Panc1 (cell line): ENCODE data around the gene SCUBE2. TPM values are rescaled to one million over a fixed set of nuclear protein-coding genes. Genes with fewer than 3 reads are reported as not detected.

Source experiments
- ATAC-seq: fragments of 200-7000 bp; cut with Tn5 transposase; 2 replicates; pipeline ENCODE4 v1.9.1; 2020; ENCODE audit warnings: mild to moderate bottlenecking, moderate library complexity
- BruUV-seq: library from RNA; stranded (reverse); fragments of 400-500 nt; replicated peaks from 2 replicates; lab custom pipeline; 2021; lab: Mats Ljungman, UMichigan
- CTCF ChIA-PET: fragments of 300-600 bp; sonication (Branson Sonifier 250); formaldehyde crosslinking; loops from one replicate; lab custom pipeline; 2022; ENCODE audit warnings: antibody characterized with exemption; lab: Charles Lee
- POLR2A ChIA-PET: fragments of 300-600 bp; sonication (Branson Sonifier 250); formaldehyde crosslinking; loops from one replicate; lab custom pipeline; 2022; ENCODE audit warnings: antibody characterized with exemption; lab: Charles Lee
- DNase-seq: peaks from one replicate; pipeline ENCODE4 v3.0.0-alpha.2; 2010; ENCODE audit warnings: low read depth, low spot score
- H3K27ac ChIP-seq: 2 replicates; pipeline ENCODE4 v1.5.1; 2011; ENCODE audit warnings: mild to moderate bottlenecking, low read length, inconsistent platforms
- H3K27me3 ChIP-seq: fragments of 200-500 bp; sonication (Bioruptor generic); 2 replicates; pipeline ENCODE4 v1.6.0; 2014; ENCODE audit warnings: low read length, inconsistent platforms; ENCODE audit not compliant: control insufficient read depth, insufficient read depth
- H3K36me3 ChIP-seq: fragments of 200-500 bp; sonication (Bioruptor generic); 2 replicates; pipeline ENCODE4 v1.5.1; 2014; ENCODE audit warnings: inconsistent platforms, mild to moderate bottlenecking, low read length, moderate library complexity; ENCODE audit not compliant: control insufficient read depth, insufficient read depth
- H3K4me1 ChIP-seq: 2 replicates; pipeline ENCODE4 v1.5.1; 2011; ENCODE audit warnings: inconsistent platforms, mild to moderate bottlenecking, low read length, moderate library complexity; ENCODE audit not compliant: control insufficient read depth, insufficient read depth
- H3K4me3 ChIP-seq, 2 experiments: 2 replicates each; pipeline ENCODE4 v1.5.1; 2011 to 2012; ENCODE audit warnings: low read depth in 2 of 2, low read length in 2 of 2, mild to moderate bottlenecking in 2 of 2, inconsistent platforms in 1 of 2, moderate library complexity in 1 of 2
- H3K9me3 ChIP-seq: fragments of 200-500 bp; sonication (Bioruptor generic); 2 replicates; pipeline ENCODE4 v1.5.1; 2014; ENCODE audit warnings: low read depth, mild to moderate bottlenecking, inconsistent platforms, low read length, moderate library complexity; ENCODE audit not compliant: control insufficient read depth, insufficient read depth
- CTCF ChIP-seq: fragments of 450-650 bp; IDR thresholded peaks from 2 replicates; pipeline ENCODE4 v1.5.1; 2017; ENCODE audit warnings: mild to moderate bottlenecking
- POLR2AphosphoS5 ChIP-seq: IDR thresholded peaks from 2 replicates; pipeline ENCODE4 v1.6.1; 2012; ENCODE audit warnings: mild to moderate bottlenecking, low read depth, low read length, moderate library complexity
- SIN3A ChIP-seq: IDR thresholded peaks from 2 replicates; pipeline ENCODE4 v1.6.1; 2012; ENCODE audit warnings: low read depth, mild to moderate bottlenecking, low read length, moderate library complexity, borderline replicate concordance; ENCODE audit not compliant: insufficient read depth
- TCF7L2 ChIP-seq: IDR thresholded peaks from 2 replicates; pipeline ENCODE4 v1.6.1; 2011; ENCODE audit warnings: mild to moderate bottlenecking, low read depth, low read length, inconsistent platforms
- in situ Hi-C: cut with HindIII; loops from 2 replicates; pipeline ENCODE4 v1.10.0; 2016; ENCODE audit warnings: low sequenced_read_pairs, low pct_unique_long_range_greater_than_20kb
- intact Hi-C: fragments of 100-400 bp; cut with micrococcal nuclease; formaldehyde crosslinking; loops from one replicate; pipeline ENCODE4 v1.10.0; 2022; ENCODE audit not compliant: unreplicated experiment
- total RNA-seq: library from RNA; stranded (reverse); gene quantifications from one replicate; pipeline ENCODE4 v1.2.1, GENCODE V29; 2021; ENCODE audit not compliant: unreplicated experiment
- TF ChIP-seq, protein P1 (sequence below), 2 experiments: IDR thresholded peaks; 2 replicates each; pipeline ENCODE4 v1.6.1; 2011 to 2012; ENCODE audit warnings: low read depth in 2 of 2, control low read depth in 1 of 2, low read length in 1 of 2, mild to moderate bottlenecking in 1 of 2, moderate library complexity in 1 of 2; ENCODE audit not compliant: insufficient read depth in 1 of 2

SCUBE2 gene
- total RNA-seq, 1 experiment from 2014 or later = 2.8 TPM

GRCh38 chr11:9016916-9017642 is 74.3 kb downstream of the SCUBE2 start:
- POLR2A ChIA-PET = no interaction called here
- Histone ChIP-seq H3K4me1 (no peaks in the 10 kb centered on the region), H3K27ac (no peak overlapping the region), H3K27me3 (no peaks in the 10 kb centered on the region), H3K36me3 (no peaks in the 10 kb centered on the region), H3K9me3 (no peaks in the 10 kb centered on the region), H3K4me3 (no peak overlapping the region)
- TF ChIP-seq SIN3A (no peak), CTCF (no peak), POLR2AphosphoS5 (no peak), TCF7L2 (no peak)
- TF ChIP-seq, protein P1, sequence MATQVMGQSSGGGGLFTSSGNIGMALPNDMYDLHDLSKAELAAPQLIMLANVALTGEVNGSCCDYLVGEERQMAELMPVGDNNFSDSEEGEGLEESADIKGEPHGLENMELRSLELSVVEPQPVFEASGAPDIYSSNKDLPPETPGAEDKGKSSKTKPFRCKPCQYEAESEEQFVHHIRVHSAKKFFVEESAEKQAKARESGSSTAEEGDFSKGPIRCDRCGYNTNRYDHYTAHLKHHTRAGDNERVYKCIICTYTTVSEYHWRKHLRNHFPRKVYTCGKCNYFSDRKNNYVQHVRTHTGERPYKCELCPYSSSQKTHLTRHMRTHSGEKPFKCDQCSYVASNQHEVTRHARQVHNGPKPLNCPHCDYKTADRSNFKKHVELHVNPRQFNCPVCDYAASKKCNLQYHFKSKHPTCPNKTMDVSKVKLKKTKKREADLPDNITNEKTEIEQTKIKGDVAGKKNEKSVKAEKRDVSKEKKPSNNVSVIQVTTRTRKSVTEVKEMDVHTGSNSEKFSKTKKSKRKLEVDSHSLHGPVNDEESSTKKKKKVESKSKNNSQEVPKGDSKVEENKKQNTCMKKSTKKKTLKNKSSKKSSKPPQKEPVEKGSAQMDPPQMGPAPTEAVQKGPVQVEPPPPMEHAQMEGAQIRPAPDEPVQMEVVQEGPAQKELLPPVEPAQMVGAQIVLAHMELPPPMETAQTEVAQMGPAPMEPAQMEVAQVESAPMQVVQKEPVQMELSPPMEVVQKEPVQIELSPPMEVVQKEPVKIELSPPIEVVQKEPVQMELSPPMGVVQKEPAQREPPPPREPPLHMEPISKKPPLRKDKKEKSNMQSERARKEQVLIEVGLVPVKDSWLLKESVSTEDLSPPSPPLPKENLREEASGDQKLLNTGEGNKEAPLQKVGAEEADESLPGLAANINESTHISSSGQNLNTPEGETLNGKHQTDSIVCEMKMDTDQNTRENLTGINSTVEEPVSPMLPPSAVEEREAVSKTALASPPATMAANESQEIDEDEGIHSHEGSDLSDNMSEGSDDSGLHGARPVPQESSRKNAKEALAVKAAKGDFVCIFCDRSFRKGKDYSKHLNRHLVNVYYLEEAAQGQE (IDR thresholded peaks at IDR 0.05; ENCODE audit: insufficient read depth in 1 of 2, low read depth in 2 of 2, low read length in 1 of 2) = no peak
- intact Hi-C loops (loop anchor here (5.0 kb wide), 1 partner anchor 490 kb away; no protein-coding TSS in a partner anchor), in situ Hi-C loops (no loop called here)
- DNase-seq (no peak), ATAC-seq (no peak)
- CTCF ChIA-PET = interaction anchor here (3.4 kb wide), 1 partner anchor 121 kb away, joined by 48 read pairs; no protein-coding TSS in a partner anchor
- no TSS peak for BruUV-seq

DNA sequence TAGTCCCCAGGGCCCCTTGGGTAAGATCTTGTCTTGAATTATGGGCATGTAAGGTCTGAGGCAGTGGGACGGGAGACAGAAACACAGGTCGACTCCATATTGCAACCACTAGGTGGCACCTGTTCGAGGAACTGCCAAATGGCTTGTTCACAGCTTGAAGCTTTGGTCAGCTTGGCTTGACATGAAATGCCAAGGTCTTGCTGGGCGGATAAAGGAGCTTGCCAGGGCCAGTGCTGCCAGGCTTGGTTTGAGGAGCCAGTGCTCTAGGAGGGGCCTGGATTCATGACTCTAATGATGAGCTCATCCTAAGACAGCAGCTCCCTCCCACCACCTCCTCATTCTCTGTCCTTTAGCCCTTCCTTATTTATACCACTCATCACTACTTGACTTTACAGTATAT is 75.7 kb downstream of the SCUBE2 start:
- Histone ChIP-seq H3K9me3 (no peaks in the 10 kb centered on the region), H3K4me3 (no peak overlapping the region), H3K27me3 (no peaks in the 10 kb centered on the region), H3K36me3 (no peaks in the 10 kb centered on the region), H3K27ac (no peak overlapping the region), H3K4me1 (no peaks in the 10 kb centered on the region)
- ChIA-PET CTCF (interaction anchor here (0.6 to 3.4 kb wide), 13 partner anchors 9 to 514 kb away, joined by 3 to 48 read pairs (median 4); a partner anchor contains a TSS), POLR2A (no interaction called here)
- TF ChIP-seq CTCF (peak; percentile 96), TCF7L2 (no peak)
- DNase-seq (peak; percentile 81), ATAC-seq (peak; percentile 92)
- in situ Hi-C loops = no loop called here
- intact Hi-C loops = loop anchor here (1.0 to 5.0 kb wide), 2 partner anchors 122 to 492 kb away; no protein-coding TSS in a partner anchor
- no TSS peak for BruUV-seq
